Ovary (tissue), 3 donors: ENCODE measurements around the gene MYCBPAP.

Experiments used
- EP300 ChIP-seq: sonication (generic); formaldehyde crosslinking; IDR thresholded peaks from one replicate; pipeline ENCODE4 v1.6.1; 2017; ENCODE audit warnings: antibody characterized with exemption
- POLR2A ChIP-seq: fragments of 450-650 bp; IDR thresholded peaks from one replicate; pipeline ENCODE4 v1.6.1; 2017; ENCODE audit warnings: antibody characterized with exemption, mild to moderate bottlenecking, moderate library complexity
- TF ChIP-seq, protein P1 (sequence below), 3 donors: fragments of 450-650 bp in 2 of 3; fragments of 200-600 bp in 1 of 3; IDR thresholded peaks; one replicate each; pipeline versions ENCODE4 v1.5.1 to v1.8.0; 2016 to 2022; ENCODE audit warnings: antibody characterized with exemption in 3 of 3, mild to moderate bottlenecking in 1 of 3
- donor health status: DM: no; HTN: no; CAD: no.

DNA sequence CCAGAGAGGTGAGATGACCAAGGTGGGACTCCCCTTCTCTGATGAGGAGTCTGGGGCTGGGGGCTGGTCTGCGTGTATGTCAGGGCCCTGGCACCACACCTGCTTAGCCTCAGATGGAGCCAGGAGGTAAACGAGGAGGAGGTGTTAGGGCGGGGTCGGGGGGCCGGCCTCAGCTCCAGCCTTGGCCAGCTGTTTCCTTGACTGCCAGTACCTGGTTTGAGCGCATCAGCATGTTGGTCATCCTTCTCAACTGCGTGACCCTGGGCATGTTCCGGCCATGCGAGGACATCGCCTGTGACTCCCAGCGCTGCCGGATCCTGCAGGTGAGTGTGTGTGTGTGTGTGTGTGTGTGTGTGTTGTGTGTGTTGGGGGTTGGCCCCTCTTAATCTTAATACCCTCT is 60.4 kb downstream of the MYCBPAP start:
- TF ChIP-seq POLR2A = no peak
- TF ChIP-seq, protein P1, sequence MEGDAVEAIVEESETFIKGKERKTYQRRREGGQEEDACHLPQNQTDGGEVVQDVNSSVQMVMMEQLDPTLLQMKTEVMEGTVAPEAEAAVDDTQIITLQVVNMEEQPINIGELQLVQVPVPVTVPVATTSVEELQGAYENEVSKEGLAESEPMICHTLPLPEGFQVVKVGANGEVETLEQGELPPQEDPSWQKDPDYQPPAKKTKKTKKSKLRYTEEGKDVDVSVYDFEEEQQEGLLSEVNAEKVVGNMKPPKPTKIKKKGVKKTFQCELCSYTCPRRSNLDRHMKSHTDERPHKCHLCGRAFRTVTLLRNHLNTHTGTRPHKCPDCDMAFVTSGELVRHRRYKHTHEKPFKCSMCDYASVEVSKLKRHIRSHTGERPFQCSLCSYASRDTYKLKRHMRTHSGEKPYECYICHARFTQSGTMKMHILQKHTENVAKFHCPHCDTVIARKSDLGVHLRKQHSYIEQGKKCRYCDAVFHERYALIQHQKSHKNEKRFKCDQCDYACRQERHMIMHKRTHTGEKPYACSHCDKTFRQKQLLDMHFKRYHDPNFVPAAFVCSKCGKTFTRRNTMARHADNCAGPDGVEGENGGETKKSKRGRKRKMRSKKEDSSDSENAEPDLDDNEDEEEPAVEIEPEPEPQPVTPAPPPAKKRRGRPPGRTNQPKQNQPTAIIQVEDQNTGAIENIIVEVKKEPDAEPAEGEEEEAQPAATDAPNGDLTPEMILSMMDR (IDR thresholded peaks at IDR 0.05) = no peak
- no peak for TF ChIP-seq EP300
